Skin of body (tissue), 2 donors: ENCODE results near the gene ZC3H12D. TPM values are rescaled to one million over a fixed set of nuclear protein-coding genes. Genes with fewer than 3 reads are reported as not detected.
"Not testable (repeated sequence)": the region's sequence is repeated elsewhere in the genome, so short reads cannot be mapped to it uniquely, and the experiment has no call there.

ENCODE experiments used
- DNase-seq: peaks from one replicate; lab custom pipeline; 2025; lab: John Stamatoyannopoulos, UW
- total RNA-seq: library from RNA; depleted of rRNA; stranded (reverse); fragments of >200 nt; gene quantifications from one replicate; pipeline ENCODE4 v1.2.3, GENCODE V29; 2014

ZC3H12D gene
- total RNA-seq, result 0.99 TPM

- DNase-seq, result no peak
These were observed at the start of gene ZC3H12D for GRCh38 chr6:149484733-149485700. ZC3H12D (minus strand) TSS chr6:149485014; CDS start chr6:149474543, 10,471 bp downstream.

GRCh38 chr6:149529650-149530049, 44.8 kb upstream of the ZC3H12D start:
- DNase-seq, result no peak

DNA sequence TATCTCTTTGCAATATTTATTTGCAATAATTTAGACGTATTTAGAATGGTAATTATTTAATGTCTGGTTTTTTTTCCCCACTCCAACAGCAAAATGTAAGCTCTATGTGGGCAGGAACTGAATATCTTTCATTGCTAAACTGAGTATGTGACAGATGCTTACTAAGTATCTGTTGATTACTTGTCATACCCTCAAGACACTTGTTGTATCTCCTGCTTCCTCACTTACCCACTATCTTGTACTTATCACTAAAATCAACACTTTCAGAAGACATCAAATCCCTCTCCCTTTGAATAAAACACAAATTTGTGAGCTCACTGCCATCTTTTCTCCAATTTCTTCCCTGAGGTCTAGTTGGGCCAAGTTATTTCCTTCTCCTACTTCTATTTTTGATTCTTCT, 30.7 kb upstream of the ZC3H12D start:
- no peak for DNase-seq

DNA sequence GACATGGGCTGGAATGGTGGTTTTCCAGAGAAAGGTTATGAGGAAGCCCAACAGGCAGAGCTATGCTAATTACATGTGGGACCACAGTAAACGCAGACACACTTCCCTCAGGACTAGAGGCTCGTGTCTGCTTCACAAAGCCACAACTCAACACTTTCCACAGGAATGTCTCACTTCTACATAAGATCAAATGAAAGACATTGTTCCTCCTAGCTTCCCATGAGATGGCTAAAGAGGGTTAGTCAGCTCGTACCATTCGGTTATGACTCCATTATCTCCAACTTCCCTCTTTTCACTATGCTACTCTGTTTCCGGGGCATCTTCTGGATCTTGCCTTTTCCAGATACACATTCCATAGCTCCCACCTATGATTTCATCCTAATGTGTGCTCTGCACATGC, 29.1 kb upstream of the ZC3H12D start:
- DNase-seq, result no peak

GRCh38 chr6:149510793-149511512, 26.1 kb upstream of the ZC3H12D start:
- no peak for DNase-seq

DNA sequence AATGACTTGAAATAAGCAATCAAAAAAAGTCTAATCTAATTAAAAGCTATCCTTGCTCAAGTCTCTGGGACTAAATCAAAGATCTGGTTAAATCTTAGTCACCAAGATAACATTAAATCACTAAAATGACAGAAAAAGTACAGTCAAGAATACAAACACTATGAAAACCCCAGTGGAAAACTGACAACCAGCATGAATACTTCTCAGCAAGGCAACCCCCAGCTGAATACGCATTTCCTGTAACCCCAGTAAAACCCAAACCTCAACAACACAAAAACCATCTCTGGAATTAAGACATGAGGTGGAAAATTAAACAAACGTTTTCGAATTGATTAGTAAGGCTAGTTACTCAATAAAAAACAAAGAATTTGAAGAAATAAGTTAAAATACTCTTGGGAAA, 23.7 kb upstream of the ZC3H12D start:
- DNase-seq, result no peak

GRCh38 chr6:149503872-149504271, 19.1 kb upstream of the ZC3H12D start:
- no peak for DNase-seq

GRCh38 chr6:149503276-149503675, 18.5 kb upstream of the ZC3H12D start:
- DNase-seq, result no peak

DNA sequence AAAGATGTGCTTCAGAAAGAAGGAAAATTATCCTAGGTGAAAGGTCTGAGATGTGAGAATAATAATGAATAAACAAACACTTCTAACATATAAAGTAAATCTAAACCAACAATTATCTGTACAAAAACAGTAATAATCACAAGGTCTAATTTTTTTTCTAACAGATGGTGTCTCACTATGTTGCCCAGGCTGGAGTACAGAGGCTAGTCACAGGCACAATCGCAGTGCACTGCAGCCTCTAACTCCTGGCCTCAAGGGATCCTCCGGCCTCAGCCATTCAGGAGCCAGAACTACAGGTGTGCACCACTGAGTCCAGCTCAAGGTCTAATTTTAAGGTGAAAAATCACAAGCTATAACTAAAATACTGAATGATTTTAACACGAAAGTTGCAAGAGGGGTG, 17.0 kb upstream of the ZC3H12D start:
- DNase-seq, result no peak

- DNase-seq, result no peak
These were observed 16.4 kb upstream of the ZC3H12D start for GRCh38 chr6:149501201-149501600.

DNA sequence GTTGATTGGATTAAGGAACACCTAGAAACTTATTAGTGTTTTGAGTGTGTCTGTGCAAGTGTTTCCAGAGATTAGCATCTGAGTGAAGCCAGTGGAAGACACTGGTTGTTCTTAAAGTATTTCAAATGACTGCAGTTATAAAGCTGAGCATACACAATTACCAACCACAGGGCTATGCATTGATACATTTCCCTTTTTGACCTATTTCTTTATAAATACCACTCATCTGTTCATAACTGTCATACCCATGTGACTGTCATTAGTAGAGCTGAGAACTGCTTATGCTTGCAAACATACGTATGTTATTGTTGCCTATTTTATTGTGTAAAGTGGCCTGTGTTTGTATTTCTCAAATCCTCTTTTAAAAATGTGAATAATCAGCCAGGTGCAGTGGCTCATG, 15.3 kb upstream of the ZC3H12D start:
- no peak for DNase-seq

DNA sequence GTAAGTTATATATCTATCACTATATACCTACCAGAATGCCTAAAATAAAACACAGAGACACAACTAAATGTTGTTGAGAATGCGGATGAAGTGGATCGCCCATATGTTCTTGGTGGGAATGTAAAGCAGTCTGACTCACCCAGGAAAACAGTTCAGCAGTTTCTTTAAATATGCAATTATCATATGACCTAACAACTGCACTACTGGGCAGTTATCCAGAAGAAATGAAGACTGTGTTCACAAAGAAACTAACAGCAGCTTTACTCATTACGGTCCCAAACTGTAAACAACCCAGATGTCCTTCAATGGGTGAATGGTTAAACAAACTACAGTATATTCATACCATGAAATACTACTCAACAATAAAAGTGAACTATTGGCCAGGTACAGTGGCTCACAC, 14.3 kb upstream of the ZC3H12D start:
- peak; percentile 42 for DNase-seq

- no peak for DNase-seq
These were observed 12.6 kb upstream of the ZC3H12D start for GRCh38 chr6:149497365-149497764.

GRCh38 chr6:149496597-149496996, 11.8 kb upstream of the ZC3H12D start:
- not testable (repeated sequence) for DNase-seq

DNA sequence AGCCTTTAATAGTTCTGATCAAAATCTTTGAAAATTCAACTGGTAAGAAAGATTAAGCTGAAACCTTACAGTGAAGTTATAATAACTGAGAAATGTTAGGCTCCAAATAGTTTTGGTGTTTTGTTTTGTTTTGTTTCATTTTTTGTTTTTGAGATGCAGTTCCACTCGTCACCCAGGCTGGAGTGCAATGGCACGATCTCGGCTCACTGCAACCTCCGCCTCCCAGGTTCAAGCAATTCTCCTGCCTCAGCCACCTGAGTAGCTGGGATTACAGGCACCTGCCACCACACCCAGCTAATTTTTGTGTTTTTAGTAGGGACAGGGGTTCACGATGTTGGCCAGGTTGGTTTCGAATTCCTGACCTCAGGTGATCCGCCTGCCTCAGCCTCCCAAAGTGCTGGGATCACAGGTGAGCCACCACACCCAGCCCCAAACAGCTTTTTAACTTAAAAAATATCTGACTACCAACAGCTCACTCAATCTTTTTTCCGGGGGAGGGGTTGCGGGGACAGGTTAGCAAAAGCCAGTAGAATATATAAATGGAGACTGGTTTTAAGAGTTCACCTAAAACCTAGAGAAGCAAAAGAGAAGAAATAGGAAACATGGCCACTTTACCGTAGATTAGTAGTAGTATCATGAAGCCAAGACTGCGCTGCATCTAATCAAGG, 10.7 kb upstream of the ZC3H12D start:
- not testable (repeated sequence) for DNase-seq

DNA sequence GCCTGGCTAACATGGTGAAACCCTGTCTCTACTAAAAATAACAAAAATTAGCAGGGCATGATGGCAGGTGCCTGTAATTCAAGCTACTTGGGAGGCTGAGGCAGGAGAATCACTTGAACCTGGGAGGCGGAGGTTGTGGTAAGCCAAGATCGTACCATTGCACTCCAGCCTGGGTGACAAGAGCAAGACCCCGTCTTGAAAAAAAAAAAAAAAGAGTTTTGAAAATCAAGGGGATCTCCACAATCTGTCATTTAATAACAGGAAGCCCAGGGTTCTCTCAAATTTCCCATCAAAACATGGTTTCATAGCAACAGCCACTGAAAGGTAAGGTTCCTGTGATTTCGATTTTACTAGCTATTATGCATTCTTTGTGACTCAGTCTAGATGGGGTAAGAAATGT, 10.0 kb upstream of the ZC3H12D start:
- DNase-seq, result not testable (repeated sequence)

DNA sequence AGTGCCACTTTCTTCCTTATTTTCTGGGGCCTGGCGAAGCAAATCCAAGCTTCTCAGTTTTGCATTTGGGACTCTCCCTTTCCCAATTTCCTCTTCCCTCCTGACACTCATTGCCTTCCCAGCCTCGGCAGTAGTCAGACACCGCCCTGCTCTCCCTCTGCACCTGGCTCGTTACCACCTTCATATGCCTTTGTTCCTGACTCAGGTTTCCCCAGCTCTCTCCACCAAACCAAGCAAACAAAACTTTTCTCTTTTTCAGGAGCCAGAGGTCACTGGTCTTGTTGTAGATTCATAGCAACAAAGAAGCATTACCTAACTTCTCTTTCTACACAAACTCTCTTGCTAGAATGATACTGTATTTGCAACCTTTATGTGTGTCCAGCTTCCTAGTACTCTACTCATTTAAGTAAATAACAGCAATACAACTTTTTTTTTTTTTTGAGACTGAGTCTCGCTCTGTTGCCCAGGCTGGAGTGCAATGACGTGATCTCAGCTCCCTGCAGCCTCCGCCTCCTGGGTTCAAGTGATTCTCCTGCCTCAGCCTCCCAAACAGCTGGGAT, 9.0 kb upstream of the ZC3H12D start:
- no peak for DNase-seq

DNA sequence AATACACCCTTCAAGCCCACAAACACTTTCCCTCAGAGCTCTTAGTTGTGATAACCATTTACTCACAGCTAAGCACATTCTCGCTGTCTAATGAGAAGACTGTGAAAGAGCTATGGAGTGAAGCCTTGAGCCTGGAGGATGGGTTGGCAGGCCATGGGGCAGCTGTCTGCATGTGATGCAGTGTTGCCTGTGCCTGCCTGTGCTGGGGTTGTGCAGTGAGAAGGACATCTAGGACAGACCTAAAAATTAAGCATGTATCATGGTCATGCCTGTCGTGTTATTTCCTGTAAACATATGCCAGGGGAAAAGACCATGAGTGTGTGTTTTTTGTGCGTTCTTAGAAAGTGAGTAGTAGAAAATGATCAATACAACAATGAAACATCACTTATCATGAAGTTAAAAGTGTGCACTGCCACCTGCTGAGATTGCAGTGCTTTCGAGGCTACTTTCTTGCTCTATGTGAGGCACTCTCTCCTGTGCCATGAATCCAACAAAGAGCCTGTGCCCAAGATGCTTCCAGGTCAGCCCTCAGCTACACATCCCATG, 8.1 kb upstream of the ZC3H12D start:
- DNase-seq, result no peak

DNA sequence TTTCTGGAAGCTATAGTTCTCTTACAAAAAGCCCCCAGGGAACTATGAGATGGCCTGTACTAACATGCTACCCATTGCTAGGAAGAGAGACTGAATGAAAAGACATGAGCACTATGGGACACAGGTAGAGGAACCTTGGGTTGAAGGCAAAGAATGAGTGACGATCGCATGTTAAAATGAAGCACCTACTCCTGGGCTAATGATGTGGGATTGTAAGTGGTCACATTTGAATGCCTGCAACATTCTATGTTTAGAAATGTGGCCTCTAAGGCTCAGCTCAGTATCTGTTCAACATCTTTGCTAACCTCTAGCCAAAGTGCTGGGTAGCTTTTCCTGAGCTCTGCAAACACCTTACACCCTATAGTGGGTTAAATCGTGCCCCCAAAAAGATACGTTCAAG, 5.2 kb upstream of the ZC3H12D start:
- no peak for DNase-seq

GRCh38 chr6:149488815-149489214, 4.0 kb upstream of the ZC3H12D start:
- no peak for DNase-seq

DNA sequence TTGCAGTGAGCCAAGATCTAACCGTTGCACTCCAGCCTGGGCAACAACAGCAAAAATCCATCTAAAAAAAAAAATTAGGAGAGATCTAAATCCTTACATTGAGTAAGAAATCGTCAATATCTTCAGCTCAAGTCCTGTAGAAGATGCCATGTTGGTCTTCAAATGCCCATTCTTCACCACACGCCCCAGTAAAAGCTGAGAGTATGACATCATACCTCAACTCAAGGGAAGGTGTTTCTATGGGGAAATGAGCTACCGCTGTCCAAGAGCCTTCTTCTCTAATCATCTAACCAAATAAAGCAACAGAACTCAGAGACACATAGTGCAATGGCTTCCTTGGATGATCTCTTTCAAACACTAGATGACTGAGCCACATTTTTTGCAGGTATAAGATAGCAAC, 2.5 kb upstream of the ZC3H12D start:
- no peak for DNase-seq
